C4-2B (cell line): ENCODE measurements around the gene PALLD.

Experiments used
- CTCF ChIP-seq: fragments of 450-650 bp; conservative IDR thresholded peaks from 2 replicates; pipeline ENCODE4 v1.5.1; 2017; ENCODE audit warnings: mild to moderate bottlenecking
- ZFX ChIP-seq: fragments of 450-650 bp; IDR thresholded peaks from 2 replicates; pipeline ENCODE4 v1.6.1; 2017

GRCh38 chr4:168536448-168536847 is 39.6 kb downstream of the PALLD start:
- TF ChIP-seq CTCF (no peak), ZFX (no peak)
